COR-L47 (cell line): ENCODE data around the gene HYAL2.
"Not testable (repeated sequence)": the region's sequence is repeated elsewhere in the genome, so short reads cannot be mapped to it uniquely, and the experiment has no call there.

ENCODE experiments used
- DNase-seq: peaks from one replicate; lab custom pipeline; 2025; lab: John Stamatoyannopoulos, UW

The HYAL2 gene

GRCh38 chr3:50289130-50289529 is 33.4 kb downstream of the HYAL2 start:
- no peak for DNase-seq

- DNase-seq, result no peak
Observed at GRCh38 chr3:50288387-50289007, 34.0 kb downstream of the HYAL2 start.

GRCh38 chr3:50287262-50287661 is 35.3 kb downstream of the HYAL2 start:
- DNase-seq, result no peak

- DNase-seq, result no peak
Observed at GRCh38 chr3:50286322-50287227, 36.0 kb downstream of the HYAL2 start.

- DNase-seq, result not testable (repeated sequence)
Observed at GRCh38 chr3:50284121-50284520, 38.4 kb downstream of the HYAL2 start.

- DNase-seq, result no peak
Observed at GRCh38 chr3:50279255-50280016, 43.1 kb downstream of the HYAL2 start.

GRCh38 chr3:50278880-50279224 is 43.7 kb downstream of the HYAL2 start, which contains the start of gene LSMEM2:
Gene LSMEM2, plus strand, starts transcription at chr3:50279087. Its CDS starts 27 bp downstream, at chr3:50279114.
- no peak for DNase-seq

GRCh38 chr3:50278123-50278879 is 44.2 kb downstream of the HYAL2 start:
- DNase-seq, result no peak

GRCh38 chr3:50276762-50277101 is 45.8 kb downstream of the HYAL2 start:
- DNase-seq, result no peak

GRCh38 chr3:50275996-50276761 is 46.4 kb downstream of the HYAL2 start:
- no peak for DNase-seq

GRCh38 chr3:50275141-50275995 is 47.2 kb downstream of the HYAL2 start:
- no peak for DNase-seq

- DNase-seq, result peak; percentile 46
Observed at GRCh38 chr3:50274371-50275104, 48.0 kb downstream of the HYAL2 start.

GRCh38 chr3:50273689-50274065 is 48.9 kb downstream of the HYAL2 start:
- DNase-seq, result no peak

- DNase-seq, result peak; percentile 67
Observed at GRCh38 chr3:50272911-50273688, 49.4 kb downstream of the HYAL2 start.

- not testable (repeated sequence) for DNase-seq
Observed at GRCh38 chr3:50272538-50272910, 50.0 kb downstream of the HYAL2 start.

GRCh38 chr3:50271314-50271936 is 51.1 kb downstream of the HYAL2 start:
- DNase-seq, result no peak

- DNase-seq, result no peak
Observed at GRCh38 chr3:50270422-50271224, 51.9 kb downstream of the HYAL2 start.
